DMS153 treated with DMSO at 0.1 percent for 48 hours (cell line): ENCODE results near the gene CRISPLD2.

Experiments used
- DNase-seq: peaks from one replicate; lab custom pipeline; 2025; ENCODE audit not compliant: unreplicated experiment; lab: John Stamatoyannopoulos, UW

CRISPLD2 gene

DNA sequence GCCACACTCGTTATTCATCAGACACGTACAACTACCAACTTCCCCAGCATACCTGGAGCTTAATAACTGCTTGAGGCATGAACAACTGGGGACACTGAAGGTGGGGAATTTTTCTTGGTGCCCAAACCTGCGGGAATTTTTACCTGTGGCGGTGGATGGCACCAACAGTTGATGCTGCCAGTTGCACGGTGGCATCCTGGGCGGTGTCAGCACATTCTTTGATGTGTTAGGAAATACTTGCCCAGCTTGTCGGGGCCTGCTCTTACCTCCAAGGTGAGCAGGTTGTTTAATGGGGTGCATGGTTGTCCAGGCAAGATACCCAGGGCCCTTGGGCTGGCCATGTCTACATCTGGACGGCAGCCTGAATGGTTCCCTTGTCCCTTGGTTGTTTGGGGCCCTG, 79.6 kb downstream of the CRISPLD2 start:
- DNase-seq, result no peak

DNA sequence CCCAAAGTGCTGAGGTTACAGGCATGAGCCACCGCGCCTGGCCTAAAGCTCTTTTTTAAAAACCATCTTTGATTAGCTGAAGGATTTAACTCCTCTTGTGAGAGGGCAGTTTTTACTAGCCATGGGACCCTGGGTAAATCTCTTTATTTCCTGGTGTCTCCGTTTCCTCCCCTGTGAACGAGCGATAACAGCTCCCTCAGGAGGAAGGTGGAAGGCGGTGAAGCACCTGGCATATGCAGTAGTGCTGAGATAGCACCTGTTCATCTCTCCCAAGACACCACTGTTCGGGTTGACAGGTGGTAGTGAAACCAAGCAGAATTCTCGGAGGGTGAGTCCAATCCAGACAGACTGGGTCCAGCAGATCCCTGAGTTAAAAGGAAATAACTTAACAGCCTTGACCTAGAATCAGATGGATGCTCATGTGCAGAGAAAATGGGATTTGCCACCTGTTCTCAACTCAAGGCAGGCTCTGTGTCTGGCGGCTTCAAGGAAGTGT, 86.2 kb downstream of the CRISPLD2 start:
- no peak for DNase-seq

GRCh38 chr16:84907051-84907450, 87.3 kb downstream of the CRISPLD2 start:
- no peak for DNase-seq

- DNase-seq, result no peak
Observed at GRCh38 chr16:84907575-84907974, 87.8 kb downstream of the CRISPLD2 start.

- DNase-seq, result no peak
Observed at GRCh38 chr16:84909476-84910085, 89.8 kb downstream of the CRISPLD2 start.

DNA sequence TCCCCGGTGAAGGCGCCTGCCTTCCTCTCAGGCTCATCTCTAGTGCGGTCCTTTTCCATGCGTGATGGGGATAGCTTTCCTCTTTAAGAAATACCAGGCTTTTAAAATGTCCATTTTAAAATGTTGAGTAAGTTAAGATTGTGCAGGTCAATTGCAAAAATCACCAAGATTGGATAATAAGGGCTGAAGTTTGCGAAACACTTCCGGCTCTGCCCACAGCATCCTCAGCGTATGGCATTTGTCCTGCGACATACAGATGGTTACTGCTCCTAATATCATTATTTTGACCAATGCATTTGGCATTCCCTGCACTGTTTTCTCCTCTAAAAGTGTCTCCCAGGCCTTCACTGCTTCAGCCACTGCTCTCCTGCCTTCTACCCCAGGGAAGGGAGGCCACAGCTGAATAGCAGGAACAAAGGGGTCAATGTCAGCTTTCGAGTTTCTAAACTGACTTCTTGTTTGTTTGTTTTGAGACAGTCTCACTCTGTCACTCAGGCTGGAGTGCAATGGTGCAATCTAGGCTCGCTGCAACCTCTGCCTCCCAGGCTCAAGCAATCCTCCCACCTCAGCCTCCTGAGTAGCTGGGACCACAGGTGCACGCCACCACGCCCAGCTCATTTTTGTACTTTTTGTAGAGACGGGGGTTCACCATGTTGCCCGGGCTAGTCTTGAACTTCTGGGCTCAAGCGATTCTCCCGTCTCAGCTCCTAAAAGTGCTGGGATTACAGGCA, 91.9 kb downstream of the CRISPLD2 start:
- DNase-seq, result no peak

GRCh38 chr16:84913315-84913714, 93.5 kb downstream of the CRISPLD2 start:
- DNase-seq, result no peak

DNA sequence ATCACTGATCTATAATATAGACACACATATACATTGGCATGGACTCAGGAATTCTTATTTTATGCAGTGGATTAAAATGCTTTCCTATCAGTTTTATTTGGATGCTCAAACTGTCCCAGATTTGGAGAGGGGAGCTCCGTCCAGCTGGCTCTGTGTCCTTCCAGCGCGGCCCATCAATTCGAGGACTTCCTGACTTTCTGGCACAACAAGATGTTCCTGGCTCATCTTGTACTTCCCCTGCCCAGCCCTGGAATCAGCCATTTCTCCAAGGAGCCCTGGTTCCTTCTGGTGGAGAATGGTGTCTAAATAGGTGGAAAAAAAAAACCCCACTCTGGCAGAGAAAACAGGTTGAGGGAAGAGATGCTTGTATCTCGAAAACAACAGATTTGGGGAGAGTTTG, 94.5 kb downstream of the CRISPLD2 start:
- DNase-seq, result no peak

DNA sequence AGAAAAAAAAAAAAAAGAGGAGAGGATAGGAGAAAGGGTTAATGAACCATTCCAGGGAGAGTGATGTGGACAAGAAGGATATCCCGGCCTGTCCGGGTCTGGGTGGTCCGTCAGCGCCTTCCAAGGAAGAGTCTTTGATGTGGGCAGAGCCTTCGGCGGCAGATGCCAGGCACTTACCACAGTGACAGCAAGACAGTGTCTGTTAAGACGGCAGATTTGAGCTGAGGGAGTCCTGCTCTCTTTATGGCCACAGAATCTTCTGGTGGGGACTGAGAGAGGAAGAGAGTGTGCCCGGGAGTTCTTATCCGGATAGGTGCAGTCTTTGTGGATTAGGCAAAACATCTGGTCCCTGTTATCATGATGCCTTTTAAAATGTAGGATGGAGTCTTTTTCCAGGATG, 96.4 kb downstream of the CRISPLD2 start:
- no peak for DNase-seq

DNA sequence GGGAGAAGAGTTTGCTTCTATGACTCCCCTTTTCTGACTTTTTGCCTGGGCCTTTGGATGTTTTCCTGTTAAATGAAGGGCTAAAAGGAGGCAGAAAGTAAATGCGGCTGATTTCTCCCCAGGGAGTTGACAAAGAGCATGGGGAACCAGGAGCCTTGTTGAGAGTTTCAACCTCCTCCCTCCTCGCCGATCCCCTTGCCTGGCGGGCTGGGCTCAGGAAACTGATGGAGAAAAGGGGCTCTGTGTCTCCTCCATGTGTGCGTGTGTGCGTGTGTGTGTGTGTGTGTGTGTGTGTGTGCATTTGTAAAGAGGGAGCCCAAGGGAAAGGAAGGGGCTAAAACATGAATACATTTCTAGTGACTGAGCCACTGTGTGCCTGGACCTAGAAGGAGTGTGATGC, 97.1 kb downstream of the CRISPLD2 start:
- DNase-seq, result peak; percentile 19

GRCh38 chr16:84917492-84917891, 97.7 kb downstream of the CRISPLD2 start:
- no peak for DNase-seq

GRCh38 chr16:84918006-84918909, 98.5 kb downstream of the CRISPLD2 start:
- no peak for DNase-seq

- DNase-seq, result no peak
Observed at GRCh38 chr16:84919269-84919668, 99.5 kb downstream of the CRISPLD2 start.

DNA sequence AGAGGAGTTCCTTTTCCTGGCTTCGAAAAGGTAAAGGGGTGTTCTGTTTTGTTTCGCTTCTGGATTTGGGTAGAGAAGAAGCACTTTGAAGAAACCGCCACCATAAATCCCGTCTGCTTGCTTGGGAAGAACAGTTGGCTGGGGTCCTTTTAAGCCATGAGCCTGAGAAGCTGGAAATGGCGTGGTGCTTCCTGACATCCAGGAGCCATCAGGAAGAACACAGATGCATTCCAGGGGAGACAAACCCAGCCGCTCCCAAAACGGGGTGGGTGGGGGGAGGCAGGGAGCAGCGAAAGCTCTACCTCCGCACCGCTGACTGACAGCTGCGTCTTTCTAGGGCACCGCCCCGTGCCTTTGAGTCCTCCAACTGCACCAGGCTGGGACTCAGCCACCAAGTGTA, 99.9 kb downstream of the CRISPLD2 start:
- DNase-seq, result no peak

- no peak for DNase-seq
Observed at GRCh38 chr16:84920333-84920732, 100.5 kb downstream of the CRISPLD2 start.

- peak; percentile 66 for DNase-seq
Observed at GRCh38 chr16:84922351-84923120, 102.8 kb downstream of the CRISPLD2 start.

- no peak for DNase-seq
Observed at GRCh38 chr16:84924331-84925091, 104.7 kb downstream of the CRISPLD2 start.

- no peak for DNase-seq
Observed at GRCh38 chr16:84925092-84925772, 105.4 kb downstream of the CRISPLD2 start.

- DNase-seq, result no peak
Observed at GRCh38 chr16:84925773-84926372, 106.1 kb downstream of the CRISPLD2 start.
